CD4-positive, alpha-beta T cell (primary cell): ENCODE results near the gene GAS7. TPM values are rescaled to one million over a fixed set of nuclear protein-coding genes. Genes with fewer than 3 reads are reported as not detected.

Experiments
- ATAC-seq: fragments of 200-7000 bp; cut with Tn5 transposase; one replicate; pipeline ENCODE4 v1.10.0; 2022; ENCODE audit warnings: mild to moderate bottlenecking; ENCODE audit not compliant: poor library complexity
- CTCF ChIA-PET: fragments of 350-600 bp; sonication (Branson Sonifier 250); formaldehyde crosslinking; loops from one replicate; lab custom pipeline; 2021; ENCODE audit warnings: antibody characterized with exemption, inconsistent platforms; lab: Charles Lee
- POLR2A ChIA-PET: fragments of 350-600 bp; sonication (Branson Sonifier 250); formaldehyde crosslinking; loops from one replicate; lab custom pipeline; 2021; ENCODE audit warnings: antibody characterized with exemption, inconsistent platforms; lab: Charles Lee
- DNase-seq, 14 experiments: peaks; one replicate each; pipeline ENCODE4 v3.0.0-alpha.2; 2013 to 2020; ENCODE audit warnings: mixed read lengths in 2 of 14
- H3K27ac ChIP-seq, 2 donors: one replicate each; pipeline versions ENCODE4 v1.5.1 to v1.7.0; 2013; ENCODE audit warnings: low read length in 2 of 2, low read depth in 1 of 2, mild to moderate bottlenecking in 1 of 2
- H3K27me3 ChIP-seq, 2 experiments: 1 replicate in 1 of 2; 2 replicates in 1 of 2; pipeline versions ENCODE4 v1.6.1 to v1.7.0; 2013; ENCODE audit warnings: low read length in 2 of 2, control low read depth in 1 of 2, mild to moderate bottlenecking in 1 of 2, moderate library complexity in 1 of 2; ENCODE audit not compliant: insufficient read depth in 2 of 2, control insufficient read depth in 1 of 2
- H3K36me3 ChIP-seq: one replicate; pipeline ENCODE4 v1.6.1; 2013; ENCODE audit warnings: low read length, control low read depth; ENCODE audit not compliant: insufficient read depth
- H3K4me1 ChIP-seq: one replicate; pipeline ENCODE4 v1.6.1; 2013; ENCODE audit warnings: low read length, control low read depth; ENCODE audit not compliant: insufficient read depth
- H3K4me3 ChIP-seq: one replicate; pipeline ENCODE4 v1.5.1; 2013; ENCODE audit warnings: mild to moderate bottlenecking, low read length, moderate library complexity
- H3K9me3 ChIP-seq, 2 experiments: 1 replicate in 1 of 2; 2 replicates in 1 of 2; pipeline versions ENCODE4 v1.6.1 to v1.7.0; 2013; ENCODE audit warnings: low read length in 2 of 2, mild to moderate bottlenecking in 2 of 2, control low read depth in 1 of 2, moderate library complexity in 1 of 2; ENCODE audit not compliant: control insufficient read depth in 1 of 2, insufficient read depth in 1 of 2
- H3K27ac Mint-ChIP-seq: one replicate; pipeline ENCODE4 v1.8.0; 2020; ENCODE audit warnings: mixed read lengths
- H3K27me3 Mint-ChIP-seq: one replicate; pipeline ENCODE4 v1.8.0; 2021; ENCODE audit warnings: mixed read lengths
- H3K36me3 Mint-ChIP-seq: one replicate; pipeline ENCODE4 v1.8.0; 2021; ENCODE audit warnings: low read depth, mixed read lengths
- H3K4me1 Mint-ChIP-seq: one replicate; pipeline ENCODE4 v1.8.0; 2021; ENCODE audit warnings: low read depth, mixed read lengths
- H3K4me3 Mint-ChIP-seq: one replicate; pipeline ENCODE4 v1.8.0; 2020; ENCODE audit warnings: mild to moderate bottlenecking, mixed read lengths
- H3K9me3 Mint-ChIP-seq: one replicate; pipeline ENCODE4 v1.8.0; 2020; ENCODE audit warnings: mixed read lengths
- intact Hi-C, 2 experiments: fragments of 100-400 bp; cut with DNase I in 1 of 2; cut with micrococcal nuclease in 1 of 2; formaldehyde crosslinking; loops; one replicate each; pipeline versions ENCODE4 v1.15.1 to v1.9.0; 2023 to 2025; cut with DNase I, micrococcal nuclease
- total RNA-seq, 174 experiments: library from RNA in 2 of 174; stranded (reverse) in 2 of 174; gene quantifications; one replicate each; pipeline ENCODE4 v1.2.3 and lab custom pipeline; 2021 to 2026
- TF ChIP-seq, protein P1 (sequence below): fragments of 200-600 bp; IDR thresholded peaks from one replicate; pipeline ENCODE4 v1.8.0; 2022; ENCODE audit warnings: antibody characterized with exemption, mild to moderate bottlenecking

Gene GAS7
- total RNA-seq, 2 experiments from 2014 or later, result 1.8 to 3.4 TPM

DNA sequence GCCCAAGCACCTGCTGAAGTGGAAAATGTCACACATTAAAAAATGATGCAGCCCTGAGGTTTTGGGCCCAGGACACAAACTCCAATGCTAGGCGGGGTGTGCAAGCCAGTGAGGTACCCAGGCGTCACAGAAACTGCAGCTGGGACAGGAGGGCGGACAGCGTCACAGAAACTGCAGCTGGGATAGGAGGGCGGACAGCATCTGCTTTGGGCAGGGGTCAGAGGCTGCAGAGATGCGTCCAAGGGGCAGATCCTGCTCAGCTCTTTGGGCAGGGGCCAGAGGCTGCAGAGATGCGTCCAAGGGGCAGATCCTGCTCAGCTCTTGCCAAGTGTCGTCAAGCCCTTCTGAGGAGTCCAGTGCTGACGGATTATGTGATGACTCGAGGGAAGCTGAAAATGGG, 249.5 kb downstream of the GAS7 start:
- H3K27ac ChIP-seq, result no peak overlapping the region
- DNase-seq (no peak), ATAC-seq (no peak)
- no peak overlapping the region for H3K4me3 Mint-ChIP-seq
- intact Hi-C loops, result no loop called here
- no peaks in the 10 kb centered on the region for H3K36me3 Mint-ChIP-seq
- ChIA-PET POLR2A (no interaction called here), CTCF (no interaction called here)
- no peaks in the 10 kb centered on the region for H3K27me3 Mint-ChIP-seq
- H3K27ac Mint-ChIP-seq, result no peak overlapping the region
- no peaks in the 10 kb centered on the region for H3K9me3 Mint-ChIP-seq
- H3K4me3 ChIP-seq, result no peak overlapping the region
- H3K27me3 ChIP-seq, result no peaks in the 10 kb centered on the region
- H3K9me3 ChIP-seq, result no peaks in the 10 kb centered on the region
- H3K4me1 ChIP-seq, result no peaks in the 10 kb centered on the region
- TF ChIP-seq, protein P1, sequence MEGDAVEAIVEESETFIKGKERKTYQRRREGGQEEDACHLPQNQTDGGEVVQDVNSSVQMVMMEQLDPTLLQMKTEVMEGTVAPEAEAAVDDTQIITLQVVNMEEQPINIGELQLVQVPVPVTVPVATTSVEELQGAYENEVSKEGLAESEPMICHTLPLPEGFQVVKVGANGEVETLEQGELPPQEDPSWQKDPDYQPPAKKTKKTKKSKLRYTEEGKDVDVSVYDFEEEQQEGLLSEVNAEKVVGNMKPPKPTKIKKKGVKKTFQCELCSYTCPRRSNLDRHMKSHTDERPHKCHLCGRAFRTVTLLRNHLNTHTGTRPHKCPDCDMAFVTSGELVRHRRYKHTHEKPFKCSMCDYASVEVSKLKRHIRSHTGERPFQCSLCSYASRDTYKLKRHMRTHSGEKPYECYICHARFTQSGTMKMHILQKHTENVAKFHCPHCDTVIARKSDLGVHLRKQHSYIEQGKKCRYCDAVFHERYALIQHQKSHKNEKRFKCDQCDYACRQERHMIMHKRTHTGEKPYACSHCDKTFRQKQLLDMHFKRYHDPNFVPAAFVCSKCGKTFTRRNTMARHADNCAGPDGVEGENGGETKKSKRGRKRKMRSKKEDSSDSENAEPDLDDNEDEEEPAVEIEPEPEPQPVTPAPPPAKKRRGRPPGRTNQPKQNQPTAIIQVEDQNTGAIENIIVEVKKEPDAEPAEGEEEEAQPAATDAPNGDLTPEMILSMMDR, result no peak
- no peaks in the 10 kb centered on the region for H3K36me3 ChIP-seq
- H3K4me1 Mint-ChIP-seq, result no peaks in the 10 kb centered on the region

- POLR2A ChIA-PET, result no interaction called here
- ATAC-seq (no peak), DNase-seq (no peak)
- no peaks in the 10 kb centered on the region for H3K36me3 ChIP-seq
- no peaks in the 10 kb centered on the region for H3K27me3 ChIP-seq
- Mint-ChIP-seq H3K4me3 (no peak overlapping the region), H3K36me3 (no peaks in the 10 kb centered on the region), H3K9me3 (no peaks in the 10 kb centered on the region), H3K4me1 (no peaks in the 10 kb centered on the region), H3K27ac (no peak overlapping the region), H3K27me3 (no peaks in the 10 kb centered on the region)
- CTCF ChIA-PET, result no interaction called here
- no peaks in the 10 kb centered on the region for H3K4me1 ChIP-seq
- no peak overlapping the region for H3K27ac ChIP-seq
- TF ChIP-seq, protein P1, result no peak
- intact Hi-C loops, result no loop called here
- H3K9me3 ChIP-seq, result peaks cover 0 to 4% of the 10 kb centered on the region in 2 experiments
- H3K4me3 ChIP-seq, result no peak overlapping the region
These were observed 253.7 kb downstream of the GAS7 start for GRCh38 chr17:9944704-9945103.

DNA sequence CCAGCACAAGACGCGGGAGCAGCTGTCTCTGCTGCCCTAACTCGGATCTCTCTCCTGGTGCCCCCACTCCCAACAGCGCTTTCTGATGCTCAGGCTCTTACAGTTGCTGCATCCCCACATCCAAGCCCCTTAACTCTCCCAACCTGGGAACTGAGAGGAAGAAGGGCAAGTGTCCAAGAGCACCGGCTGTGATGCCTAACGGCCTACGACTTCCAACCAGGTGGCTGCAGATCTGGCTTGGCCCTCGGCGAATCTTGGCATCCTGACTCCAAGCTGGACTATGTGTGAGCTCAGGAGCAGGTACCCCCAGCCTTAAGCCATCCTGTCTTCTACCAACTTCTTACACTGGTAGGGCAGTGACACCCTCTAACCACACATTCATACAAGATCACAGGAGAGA, 255.1 kb downstream of the GAS7 start:
- H3K27me3 Mint-ChIP-seq, result no peaks in the 10 kb centered on the region
- ATAC-seq (no peak), DNase-seq (no peak)
- intact Hi-C loops, result no loop called here
- Histone ChIP-seq H3K9me3 (peaks cover 0 to 13% of the 10 kb centered on the region in 2 experiments), H3K36me3 (no peaks in the 10 kb centered on the region), H3K27ac (no peak overlapping the region), H3K4me3 (no peak overlapping the region), H3K4me1 (no peaks in the 10 kb centered on the region), H3K27me3 (no peaks in the 10 kb centered on the region)
- ChIA-PET CTCF (interaction anchor here (0.8 kb wide), 1 partner anchor 19 kb away, joined by 3 read pairs; no protein-coding TSS in a partner anchor), POLR2A (no interaction called here)
- H3K9me3 Mint-ChIP-seq, result peaks cover 2% of the 10 kb centered on the region
- TF ChIP-seq, protein P1, result no peak
- H3K4me1 Mint-ChIP-seq, result no peaks in the 10 kb centered on the region
- no peaks in the 10 kb centered on the region for H3K36me3 Mint-ChIP-seq
- H3K4me3 Mint-ChIP-seq, result no peak overlapping the region
- H3K27ac Mint-ChIP-seq, result no peak overlapping the region
